Fibroblast of villous mesenchyme (primary cell): Measurements from ENCODE around the gene PRPF40A. TPM values are rescaled to one million over a fixed set of nuclear protein-coding genes. Genes with fewer than 3 reads are reported as not detected.

Source experiments
- DNase-seq: peaks from one replicate; pipeline ENCODE4 v3.0.0-alpha.2; 2010; ENCODE audit warnings: low read depth
- H3K4me3 ChIP-seq: 2 replicates; pipeline ENCODE4 v1.5.1; 2011; ENCODE audit warnings: low read depth, mild to moderate bottlenecking, low read length
- CTCF ChIP-seq: IDR thresholded peaks from 2 replicates; pipeline ENCODE4 v1.5.1; 2012; ENCODE audit warnings: low read depth, mild to moderate bottlenecking, low read length; ENCODE audit not compliant: insufficient read depth
- total RNA-seq: library from RNA; depleted of rRNA; stranded (reverse); fragments of >200 nt; gene quantifications from 2 replicates; pipeline ENCODE4 v1.2.3, GENCODE V29; 2012

The PRPF40A gene
- total RNA-seq, 1 donor, result 181 TPM

GRCh38 chr2:152603166-152603565 is 114.1 kb downstream of the PRPF40A start:
- TF ChIP-seq CTCF, result no peak
- H3K4me3 ChIP-seq, result no peak overlapping the region
- no peak for DNase-seq

- H3K4me3 ChIP-seq, result no peak overlapping the region
- no peak for TF ChIP-seq CTCF
- DNase-seq, result no peak
These were observed 114.5 kb downstream of the PRPF40A start for GRCh38 chr2:152602750-152603149.

Other genes starting within 250 kb of the PRPF40A start
- 20.0 and 42.7 TPM in 2 replicates for gene ARL6IP6, start 1.2 kb upstream of the PRPF40A start, total RNA-seq